Smooth muscle cell (in vitro differentiated cells): Measurements from ENCODE around the gene HERC2. TPM values are rescaled to one million over a fixed set of nuclear protein-coding genes. Genes with fewer than 3 reads are reported as not detected.

Experiments
- DNase-seq: peaks from one replicate; lab custom pipeline; 2025; ENCODE audit not compliant: unreplicated experiment; lab: John Stamatoyannopoulos, UW
- H2AFZ ChIP-seq: fragments of 200-600 bp; sonication (generic); 2 replicates; pipeline ENCODE4 v1.6.0; 2016; ENCODE audit warnings: antibody characterized with exemption, low read depth, mild to moderate bottlenecking
- H3F3A ChIP-seq: fragments of 200-600 bp; sonication (generic); 2 replicates; pipeline ENCODE4 v1.6.0; 2017; ENCODE audit warnings: antibody characterized with exemption, low read depth
- H3K27ac ChIP-seq: fragments of 200-600 bp; sonication (generic); 2 replicates; pipeline ENCODE4 v1.5.1; 2016; ENCODE audit warnings: low read depth, mild to moderate bottlenecking
- H3K27me3 ChIP-seq: fragments of 200-600 bp; sonication (generic); 2 replicates; pipeline ENCODE4 v1.6.1; 2016; ENCODE audit warnings: low read depth, mild to moderate bottlenecking
- H3K36me3 ChIP-seq: fragments of 200-600 bp; sonication (generic); 2 replicates; pipeline ENCODE4 v1.5.1; 2016; ENCODE audit warnings: low read depth
- H3K4me1 ChIP-seq: fragments of 200-600 bp; sonication (generic); 2 replicates; pipeline ENCODE4 v1.5.1; 2016; ENCODE audit warnings: low read depth
- H3K4me2 ChIP-seq: fragments of 200-600 bp; sonication (generic); 2 replicates; pipeline ENCODE4 v1.6.0; 2016; ENCODE audit warnings: mild to moderate bottlenecking
- H3K4me3 ChIP-seq: fragments of 200-600 bp; sonication (generic); 2 replicates; pipeline ENCODE4 v1.5.1; 2016; ENCODE audit warnings: mild to moderate bottlenecking
- H3K79me2 ChIP-seq: fragments of 200-600 bp; sonication (generic); 2 replicates; pipeline ENCODE4 v1.6.0; 2016; ENCODE audit warnings: low read depth, mild to moderate bottlenecking
- H3K9ac ChIP-seq: fragments of 200-600 bp; sonication (generic); 2 replicates; pipeline ENCODE4 v1.6.0; 2016; ENCODE audit warnings: low read depth
- H3K9me3 ChIP-seq: fragments of 200-600 bp; sonication (generic); replicated peaks from 2 replicates; pipeline ENCODE4 v1.5.1; 2016; ENCODE audit warnings: low read depth
- H4K20me1 ChIP-seq: fragments of 200-600 bp; sonication (generic); 2 replicates; pipeline ENCODE4 v1.6.0; 2016; ENCODE audit warnings: low read depth
- WGBS: methylation state at CpG from one replicate; pipeline ENCODE4 v1.1.7; 2016; ENCODE audit warnings: low lambda C conversion rate; 5-methylcytosine and 5-hydroxymethylcytosine counted together
- polyA plus RNA-seq: library from polyadenylated mRNA; unstranded; fragments of >200 nt; fragmentation: Nextera tagmentation; extraction: Ambion mirVana; gene quantifications from 2 replicates; pipeline ENCODE4 v1.2.1, GENCODE V29; 2016
- total RNA-seq: library from RNA; depleted of rRNA; stranded (reverse); fragments of >200 nt; gene quantifications from 2 replicates; pipeline ENCODE4 v1.2.3, GENCODE V29; 2014
- TF ChIP-seq, protein P1 (sequence below): fragments of 200-600 bp; sonication (generic); IDR thresholded peaks from 2 replicates; pipeline ENCODE4 v1.5.1; 2017; ENCODE audit warnings: borderline replicate concordance, mild to moderate bottlenecking, antibody characterized with exemption; ENCODE audit not compliant: insufficient read depth, poor library complexity, severe bottlenecking

Gene HERC2
- total and polyA plus RNA-seq, 2 experiments from 2014 or later: 19.9 to 33.1 TPM

DNA sequence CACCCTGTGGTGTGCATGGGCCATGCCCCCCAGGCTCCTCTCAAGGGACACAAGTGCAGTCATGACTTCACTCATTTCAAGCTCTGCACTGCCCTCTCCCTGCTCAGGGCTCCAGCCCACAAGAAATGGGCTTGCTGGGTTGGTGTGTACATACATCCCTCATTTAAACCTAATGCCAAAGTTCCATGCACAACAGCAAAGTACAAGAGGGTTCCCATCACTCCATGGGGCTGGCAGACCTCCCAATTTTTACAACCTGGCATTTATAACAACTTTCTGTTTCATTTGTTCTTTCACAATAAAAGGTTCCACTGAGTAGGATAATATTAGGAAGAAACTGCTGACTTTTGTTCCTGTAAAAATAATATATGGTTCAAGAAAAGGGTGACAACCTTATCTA lies 54.3 kb downstream of the HERC2 start:
- H3K27ac ChIP-seq: no peak overlapping the region
- H3K36me3 ChIP-seq: peaks cover 15% of the 10 kb centered on the region
- peaks cover 15% of the 10 kb centered on the region for H4K20me1 ChIP-seq
- no peaks in the 10 kb centered on the region for H3K27me3 ChIP-seq
- no peaks in the 10 kb centered on the region for H3F3A ChIP-seq
- H3K4me3 ChIP-seq: no peak overlapping the region
- DNase-seq: no peak
- peaks cover 4% of the 10 kb centered on the region for H3K79me2 ChIP-seq
- TF ChIP-seq, protein P1, sequence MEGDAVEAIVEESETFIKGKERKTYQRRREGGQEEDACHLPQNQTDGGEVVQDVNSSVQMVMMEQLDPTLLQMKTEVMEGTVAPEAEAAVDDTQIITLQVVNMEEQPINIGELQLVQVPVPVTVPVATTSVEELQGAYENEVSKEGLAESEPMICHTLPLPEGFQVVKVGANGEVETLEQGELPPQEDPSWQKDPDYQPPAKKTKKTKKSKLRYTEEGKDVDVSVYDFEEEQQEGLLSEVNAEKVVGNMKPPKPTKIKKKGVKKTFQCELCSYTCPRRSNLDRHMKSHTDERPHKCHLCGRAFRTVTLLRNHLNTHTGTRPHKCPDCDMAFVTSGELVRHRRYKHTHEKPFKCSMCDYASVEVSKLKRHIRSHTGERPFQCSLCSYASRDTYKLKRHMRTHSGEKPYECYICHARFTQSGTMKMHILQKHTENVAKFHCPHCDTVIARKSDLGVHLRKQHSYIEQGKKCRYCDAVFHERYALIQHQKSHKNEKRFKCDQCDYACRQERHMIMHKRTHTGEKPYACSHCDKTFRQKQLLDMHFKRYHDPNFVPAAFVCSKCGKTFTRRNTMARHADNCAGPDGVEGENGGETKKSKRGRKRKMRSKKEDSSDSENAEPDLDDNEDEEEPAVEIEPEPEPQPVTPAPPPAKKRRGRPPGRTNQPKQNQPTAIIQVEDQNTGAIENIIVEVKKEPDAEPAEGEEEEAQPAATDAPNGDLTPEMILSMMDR: no peak
- H3K9ac ChIP-seq: no peak overlapping the region
- H2AFZ ChIP-seq: no peak overlapping the region
- H3K9me3 ChIP-seq: no peaks in the 10 kb centered on the region
- H3K4me1 ChIP-seq: no peaks in the 10 kb centered on the region
- H3K4me2 ChIP-seq: no peak overlapping the region

DNA sequence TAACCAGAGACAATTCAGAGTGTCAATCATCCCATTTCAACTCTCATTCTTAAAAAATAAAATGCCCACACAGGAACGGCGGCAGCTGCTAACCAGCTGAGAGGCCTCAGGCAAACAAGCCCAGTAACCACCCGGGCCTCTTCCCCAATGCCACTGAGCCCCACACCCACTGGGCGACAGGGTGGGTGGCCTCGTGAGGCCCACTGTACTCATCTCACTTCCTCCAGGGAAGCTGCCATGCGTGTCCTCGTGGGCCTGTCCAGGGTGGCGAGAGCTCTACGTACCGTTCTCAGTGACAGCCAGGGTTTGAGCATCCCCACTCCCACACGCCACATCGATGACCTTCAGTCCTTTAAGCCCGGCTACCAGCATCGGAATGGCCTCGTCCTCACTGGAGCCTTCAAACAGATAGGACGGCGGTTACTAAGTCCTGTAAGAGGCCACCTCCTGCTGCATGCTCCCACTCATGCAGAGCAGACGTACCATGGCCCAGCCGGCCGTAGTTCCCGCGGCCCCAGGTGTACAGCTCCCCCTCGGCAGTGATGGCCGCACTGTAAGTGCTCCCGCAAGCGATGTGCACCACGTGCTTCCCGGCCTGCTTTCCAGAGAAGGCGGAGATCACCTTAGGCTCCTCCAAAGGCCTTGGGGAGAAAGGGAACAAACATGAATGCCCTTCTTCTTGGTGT lies 56.5 kb downstream of the HERC2 start:
- Histone ChIP-seq H3K4me3 (no peak overlapping the region), H3K9ac (no peak overlapping the region), H3K4me2 (no peak overlapping the region), H3K4me1 (no peaks in the 10 kb centered on the region), H2AFZ (no peak overlapping the region), H4K20me1 (peaks cover 36% of the 10 kb centered on the region), H3K27me3 (no peaks in the 10 kb centered on the region), H3K27ac (no peak overlapping the region), H3K36me3 (peaks cover 19% of the 10 kb centered on the region), H3K9me3 (no peaks in the 10 kb centered on the region), H3F3A (no peaks in the 10 kb centered on the region), H3K79me2 (peaks cover 15% of the 10 kb centered on the region)
- TF ChIP-seq, protein P1: no peak
- no peak for DNase-seq
- WGBS: 95% methylated on average over 29 of the region's 29 CpGs

DNA sequence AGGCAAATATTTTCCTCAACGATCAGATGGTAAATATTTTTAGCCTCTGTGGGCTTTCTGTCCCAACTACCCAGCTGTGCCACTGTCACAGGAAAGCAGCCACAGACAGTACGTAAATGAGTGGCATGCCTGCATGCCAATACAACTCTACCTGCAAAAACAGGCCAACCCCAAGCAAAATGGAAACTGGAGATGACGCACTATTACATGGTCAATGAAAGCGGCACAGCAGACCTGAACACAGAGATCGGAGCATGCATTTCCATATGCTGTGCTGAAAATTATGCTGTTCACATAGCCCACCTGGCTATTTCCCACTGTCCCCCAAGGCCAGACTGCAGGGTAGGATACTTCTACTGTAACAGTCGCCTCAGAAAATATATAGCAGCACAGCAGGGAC lies 57.8 kb downstream of the HERC2 start:
- Histone ChIP-seq H3K9ac (no peak overlapping the region), H3K27ac (no peak overlapping the region), H3K36me3 (peaks cover 17% of the 10 kb centered on the region), H3K9me3 (no peaks in the 10 kb centered on the region), H3K4me2 (no peak overlapping the region), H3F3A (no peaks in the 10 kb centered on the region), H3K4me1 (no peaks in the 10 kb centered on the region), H3K27me3 (no peaks in the 10 kb centered on the region), H3K79me2 (peaks cover 19% of the 10 kb centered on the region), H3K4me3 (no peak overlapping the region), H2AFZ (no peak overlapping the region), H4K20me1 (peaks cover 40% of the 10 kb centered on the region)
- TF ChIP-seq, protein P1: no peak
- 100% methylated on average over 6 of the region's 6 CpGs for WGBS
- DNase-seq: no peak

DNA sequence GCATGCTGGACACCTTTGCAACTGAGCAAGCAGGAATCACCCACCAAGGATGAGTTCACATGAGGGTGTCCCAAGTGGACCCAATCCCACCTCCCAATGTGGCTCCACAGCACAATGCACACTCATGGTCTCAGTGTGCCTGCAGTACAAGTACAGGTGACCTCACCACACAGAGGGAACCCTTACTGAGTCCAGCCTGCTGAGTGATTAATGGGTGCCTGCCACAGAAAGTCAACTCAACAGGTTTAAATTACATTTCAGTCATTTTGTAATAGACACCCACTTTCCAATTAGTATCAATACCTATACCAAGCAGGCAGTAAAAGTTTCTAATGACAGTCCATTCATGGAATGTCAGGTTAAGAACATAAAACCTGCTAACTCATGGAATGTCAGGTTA lies 59.5 kb downstream of the HERC2 start:
- peaks cover 30% of the 10 kb centered on the region for H3K79me2 ChIP-seq

More for the DNA sequence above, 59.5 kb downstream of the HERC2 start:
- Histone ChIP-seq H3K36me3 (peaks cover 11% of the 10 kb centered on the region), H3K9ac (no peak overlapping the region), H3K4me3 (no peak overlapping the region), H2AFZ (no peak overlapping the region), H3K4me2 (no peak overlapping the region), H3K27me3 (no peaks in the 10 kb centered on the region), H4K20me1 (peaks cover 40% of the 10 kb centered on the region), H3K4me1 (no peaks in the 10 kb centered on the region), H3F3A (no peaks in the 10 kb centered on the region), H3K9me3 (no peaks in the 10 kb centered on the region), H3K27ac (no peak overlapping the region)
- TF ChIP-seq, protein P1: no peak
- DNase-seq: no peak
